AG04450 (cell line): ENCODE results near the gene DHRS11. TPM values are rescaled to one million over a fixed set of nuclear protein-coding genes. Genes with fewer than 3 reads are reported as not detected.

ENCODE experiments used
- CTCF ChIA-PET: fragments of 300-600, 350-600 bp; formaldehyde crosslinking; extraction: SDS; loops from one replicate; lab custom pipeline; 2022; ENCODE audit warnings: antibody characterized with exemption, inconsistent platforms; lab: Charles Lee
- POLR2A ChIA-PET: fragments of 350-600 bp; formaldehyde crosslinking; extraction: SDS; loops from one replicate; lab custom pipeline; 2021; ENCODE audit warnings: antibody characterized with exemption, inconsistent platforms; lab: Yijun Ruan, JAX
- DNase-seq: peaks from one replicate; pipeline ENCODE4 v3.0.0-alpha.2; 2011; ENCODE audit warnings: low read depth, low spot score
- H3K27ac ChIP-seq: one replicate; pipeline ENCODE4 v1.5.1; 2012; ENCODE audit warnings: low read depth, low read length, control low read depth
- H3K27me3 ChIP-seq: one replicate; pipeline ENCODE4 v1.6.0; 2012; ENCODE audit warnings: low read length; ENCODE audit not compliant: control insufficient read depth, insufficient read depth
- H3K4me3 ChIP-seq: 2 replicates; pipeline ENCODE4 v1.5.1; 2011; ENCODE audit warnings: mild to moderate bottlenecking, low read depth, low read length, control low read depth
- H3K9me3 ChIP-seq: 2 replicates; pipeline ENCODE4 v1.5.1; 2012; ENCODE audit warnings: low read length; ENCODE audit not compliant: control insufficient read depth, insufficient read depth
- polyA plus RNA-seq: library from polyadenylated mRNA; depleted of rRNA; stranded (reverse); fragments of >200 nt; gene quantifications from 2 replicates; pipeline ENCODE4 v1.2.3, GENCODE V29; 2011
- TF ChIP-seq, protein P1 (sequence below): IDR thresholded peaks from 2 replicates; pipeline ENCODE4 v1.5.1; 2011; ENCODE audit warnings: low read depth, low read length, control low read depth, inconsistent platforms

Gene DHRS11
- polyA plus RNA-seq, 1 experiment, result 4.9 TPM

- TF ChIP-seq, protein P1, sequence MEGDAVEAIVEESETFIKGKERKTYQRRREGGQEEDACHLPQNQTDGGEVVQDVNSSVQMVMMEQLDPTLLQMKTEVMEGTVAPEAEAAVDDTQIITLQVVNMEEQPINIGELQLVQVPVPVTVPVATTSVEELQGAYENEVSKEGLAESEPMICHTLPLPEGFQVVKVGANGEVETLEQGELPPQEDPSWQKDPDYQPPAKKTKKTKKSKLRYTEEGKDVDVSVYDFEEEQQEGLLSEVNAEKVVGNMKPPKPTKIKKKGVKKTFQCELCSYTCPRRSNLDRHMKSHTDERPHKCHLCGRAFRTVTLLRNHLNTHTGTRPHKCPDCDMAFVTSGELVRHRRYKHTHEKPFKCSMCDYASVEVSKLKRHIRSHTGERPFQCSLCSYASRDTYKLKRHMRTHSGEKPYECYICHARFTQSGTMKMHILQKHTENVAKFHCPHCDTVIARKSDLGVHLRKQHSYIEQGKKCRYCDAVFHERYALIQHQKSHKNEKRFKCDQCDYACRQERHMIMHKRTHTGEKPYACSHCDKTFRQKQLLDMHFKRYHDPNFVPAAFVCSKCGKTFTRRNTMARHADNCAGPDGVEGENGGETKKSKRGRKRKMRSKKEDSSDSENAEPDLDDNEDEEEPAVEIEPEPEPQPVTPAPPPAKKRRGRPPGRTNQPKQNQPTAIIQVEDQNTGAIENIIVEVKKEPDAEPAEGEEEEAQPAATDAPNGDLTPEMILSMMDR, result no peak
- CTCF ChIA-PET, result no interaction called here
- H3K27ac ChIP-seq, result no peak overlapping the region
- no peak for DNase-seq
- H3K9me3 ChIP-seq, result no peaks in the 10 kb centered on the region
- no peak overlapping the region for H3K4me3 ChIP-seq
- H3K27me3 ChIP-seq, result no peaks in the 10 kb centered on the region
- POLR2A ChIA-PET, result interaction anchor here (0.6 kb wide), 1 partner anchor 588 kb away, joined by 13 read pairs; no protein-coding TSS in a partner anchor
These were observed 40.9 kb upstream of the DHRS11 start for GRCh38 chr17:36550491-36551417.

- CTCF ChIA-PET, result interaction anchor here (0.6 kb wide), 3 partner anchors 8 to 839 kb away, joined by 3 to 8 read pairs (median 4); no protein-coding TSS in a partner anchor
- DNase-seq, result no peak
- POLR2A ChIA-PET, result no interaction called here
- Histone ChIP-seq H3K9me3 (no peaks in the 10 kb centered on the region), H3K27me3 (no peaks in the 10 kb centered on the region), H3K4me3 (no peak overlapping the region), H3K27ac (no peak overlapping the region)
- TF ChIP-seq, protein P1, result no peak
These were observed 38.2 kb upstream of the DHRS11 start for GRCh38 chr17:36553459-36553858.

GRCh38 chr17:36566081-36566480, 25.6 kb upstream of the DHRS11 start:
- H3K27me3 ChIP-seq, result no peaks in the 10 kb centered on the region
- no peak overlapping the region for H3K27ac ChIP-seq
- no peaks in the 10 kb centered on the region for H3K9me3 ChIP-seq
- CTCF ChIA-PET, result interaction anchor here (0.6 kb wide), 2 partner anchors 20 to 951 kb away, joined by 3 read pairs; no protein-coding TSS in a partner anchor
- no peak for DNase-seq
- POLR2A ChIA-PET, result interaction anchor here (1.8 kb wide), 1 partner anchor 20 kb away, joined by 8 read pairs; no protein-coding TSS in a partner anchor
- no peak overlapping the region for H3K4me3 ChIP-seq
- TF ChIP-seq, protein P1, result no peak

GRCh38 chr17:36575028-36575427, 16.7 kb upstream of the DHRS11 start:
- CTCF ChIA-PET, result no interaction called here

More at GRCh38 chr17:36575028-36575427, 16.7 kb upstream of the DHRS11 start:
- no peak overlapping the region for H3K4me3 ChIP-seq
- H3K27ac ChIP-seq, result no peak overlapping the region
- TF ChIP-seq, protein P1, result no peak
- no peaks in the 10 kb centered on the region for H3K27me3 ChIP-seq
- POLR2A ChIA-PET, result no interaction called here
- no peak for DNase-seq
- no peaks in the 10 kb centered on the region for H3K9me3 ChIP-seq
